GM21367 (cell line): ENCODE results near the gene MYOCOS.
"Not testable (repeated sequence)": the region's sequence is repeated elsewhere in the genome, so short reads cannot be mapped to it uniquely, and the experiment has no call there.

Experiments
- ATAC-seq: cut with Tn5 transposase; IDR thresholded peaks from one replicate; pipeline ENCODE4 v1.9.1; 2021; ENCODE audit not compliant: unreplicated experiment

MYOCOS gene, protein sequence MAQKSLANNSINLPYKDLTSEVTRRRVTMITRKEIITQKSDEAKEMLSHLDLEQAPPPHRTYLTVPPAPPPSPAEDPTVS

DNA sequence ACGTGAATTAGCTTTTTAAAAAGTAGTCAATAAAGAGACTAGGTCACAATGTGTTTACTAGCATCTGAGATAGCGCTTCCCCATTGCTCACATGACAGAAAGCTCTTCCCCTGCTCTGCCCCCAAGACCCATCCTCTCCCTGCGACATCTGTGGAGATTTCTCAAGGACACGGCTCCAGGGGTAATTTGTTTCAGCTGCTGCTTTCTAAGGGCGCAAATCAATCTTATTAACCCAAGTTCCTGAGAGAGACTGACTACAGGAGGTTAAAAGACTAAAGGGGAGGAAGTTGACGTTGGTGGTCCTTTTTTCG lies at the start of gene MYOCOS:
MYOCOS (plus strand) TSS at position 92 of the 311 bp plus-strand sequence. CDS start 1,641 bp downstream, outside the sequence.
- no peak for ATAC-seq

DNA sequence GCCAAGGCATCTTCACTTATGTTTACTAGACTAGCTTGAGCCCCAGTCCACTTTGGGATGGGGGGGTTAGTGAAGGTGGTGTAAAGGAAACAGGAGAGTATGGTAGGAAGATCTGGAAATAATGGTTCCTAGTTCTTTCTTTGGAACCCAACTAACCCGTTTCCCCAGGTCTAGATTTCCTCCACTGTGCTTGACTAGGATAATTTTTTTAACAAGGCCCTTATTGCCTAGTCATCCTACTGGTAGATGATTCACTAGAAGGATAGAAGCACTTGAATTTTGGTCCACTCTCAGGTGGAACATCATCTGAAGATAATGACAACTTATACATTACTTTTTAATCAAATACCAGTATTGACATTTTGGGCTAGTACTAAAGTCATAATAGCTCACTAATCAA lies 45.9 kb upstream of the MYOCOS start:
- no peak for ATAC-seq

DNA sequence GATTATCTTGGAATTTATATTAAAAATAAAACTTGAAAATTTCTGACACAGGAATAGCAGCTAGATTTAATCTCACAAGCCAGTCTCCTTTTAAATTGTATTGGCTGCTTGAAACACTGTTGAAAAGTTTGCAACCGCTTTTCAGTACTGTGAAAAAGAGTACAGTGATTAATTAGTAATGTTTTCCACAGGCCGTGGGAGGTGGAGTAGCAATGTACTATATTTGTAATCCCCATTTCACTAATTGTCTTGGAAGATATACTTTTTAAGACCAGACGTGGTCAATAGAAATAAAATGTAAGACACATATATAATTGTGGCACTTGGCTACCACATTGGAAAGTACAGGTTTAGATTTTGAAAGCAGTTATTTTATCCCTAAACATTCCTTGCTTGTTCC lies 40.8 kb upstream of the MYOCOS start:
- no peak for ATAC-seq

DNA sequence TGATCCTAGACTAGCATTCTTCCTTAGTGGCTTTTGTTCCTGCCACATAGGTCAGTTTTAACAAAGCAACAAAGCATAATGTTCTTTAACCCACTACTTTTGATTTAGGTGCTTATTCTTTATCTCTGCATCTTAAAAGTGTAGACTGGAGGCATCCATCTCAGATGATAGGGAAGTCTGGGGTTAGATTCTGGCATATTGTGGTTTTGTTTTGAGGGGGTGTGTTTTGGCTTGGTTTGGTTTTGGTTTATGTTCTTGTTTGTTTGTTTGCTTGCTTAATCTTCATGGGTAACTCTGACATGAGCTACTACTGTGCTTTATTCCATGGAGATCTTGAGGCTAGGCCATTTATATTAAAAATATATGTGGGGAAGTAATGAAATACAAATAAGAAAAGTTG lies 40.3 kb upstream of the MYOCOS start:
- no peak for ATAC-seq

DNA sequence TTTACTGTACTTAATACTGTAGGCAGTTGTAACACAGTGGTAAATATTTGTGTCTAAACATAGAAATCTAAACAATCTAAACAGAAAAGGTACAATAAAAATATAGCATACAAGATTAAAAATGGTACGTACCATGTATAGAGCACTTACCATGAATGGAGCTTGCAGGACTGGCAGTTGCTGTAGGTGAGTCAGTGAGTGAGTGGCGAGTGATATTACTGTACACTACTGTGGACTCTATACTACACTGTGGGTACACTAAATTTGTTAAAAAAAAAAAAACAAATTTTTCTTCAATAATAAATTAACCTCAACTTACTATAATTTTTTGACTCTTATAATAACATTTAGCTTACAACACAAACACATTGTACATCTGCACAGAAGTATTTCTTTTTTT lies 39.5 kb upstream of the MYOCOS start:
- ATAC-seq = no peak

DNA sequence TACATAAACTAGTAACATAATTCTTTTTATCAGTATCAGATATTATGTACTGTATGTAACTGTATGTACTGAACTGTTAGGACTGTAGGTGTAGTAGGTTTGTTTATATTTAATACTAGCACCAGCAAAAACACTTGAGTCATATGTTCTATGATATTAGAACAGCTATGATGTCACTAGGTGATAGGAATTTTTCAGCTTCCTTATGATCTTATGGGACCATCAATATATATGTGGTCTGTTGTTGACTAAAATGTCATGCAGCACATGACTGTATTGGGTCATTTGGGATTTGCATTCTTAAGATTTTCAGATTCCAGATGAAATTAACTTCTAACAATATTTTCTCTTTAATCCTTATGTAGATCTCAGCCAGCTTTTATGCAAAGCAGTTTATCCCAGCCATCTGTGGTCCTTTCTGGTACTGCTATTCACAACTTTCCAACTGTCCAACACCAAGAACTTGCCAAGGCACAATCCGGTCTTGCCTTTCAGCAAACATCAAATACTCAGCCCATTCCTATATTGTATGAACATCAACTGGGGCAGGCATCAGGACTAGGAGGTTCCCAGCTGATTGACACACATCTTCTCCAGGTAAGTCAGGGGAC lies 38.3 kb upstream of the MYOCOS start:
- ATAC-seq = no peak

DNA sequence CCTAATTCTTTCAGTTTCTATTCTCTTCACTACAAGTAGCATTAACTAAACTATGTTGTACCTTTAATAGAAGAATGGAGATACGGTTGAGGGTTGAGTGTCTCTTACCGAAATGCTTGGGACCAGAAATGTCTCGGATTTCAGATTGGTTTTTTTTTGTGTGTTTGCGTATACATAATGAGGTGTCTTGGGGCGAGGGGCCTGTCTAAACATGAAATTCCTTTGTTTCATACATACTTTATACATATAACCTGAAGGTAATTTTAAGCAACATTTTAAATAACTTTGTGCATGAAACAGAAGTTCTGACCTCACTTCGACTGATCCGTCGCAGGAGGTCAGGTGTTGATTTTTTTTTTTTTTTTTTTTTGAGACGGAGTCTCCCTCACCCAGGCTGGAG lies 36.3 kb upstream of the MYOCOS start:
- ATAC-seq = no peak

DNA sequence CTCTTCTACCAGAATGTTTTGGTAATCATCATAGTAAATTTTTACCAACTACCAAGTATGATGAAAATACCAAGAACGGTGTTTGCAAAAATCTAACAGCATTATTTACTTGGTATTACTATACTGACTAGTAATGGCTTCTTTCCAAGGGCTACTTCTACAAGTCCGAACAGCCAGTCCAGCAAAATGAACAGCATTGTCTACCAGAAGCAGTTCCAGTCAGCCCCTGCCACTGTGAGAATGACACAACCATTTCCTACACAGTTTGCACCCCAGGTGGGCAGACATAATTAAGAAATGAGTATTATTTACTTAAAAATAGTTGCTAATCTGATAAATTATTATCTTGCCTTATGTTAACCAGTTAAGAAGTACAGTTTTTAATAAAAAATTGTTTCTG lies 33.8 kb upstream of the MYOCOS start:
- no peak for ATAC-seq

DNA sequence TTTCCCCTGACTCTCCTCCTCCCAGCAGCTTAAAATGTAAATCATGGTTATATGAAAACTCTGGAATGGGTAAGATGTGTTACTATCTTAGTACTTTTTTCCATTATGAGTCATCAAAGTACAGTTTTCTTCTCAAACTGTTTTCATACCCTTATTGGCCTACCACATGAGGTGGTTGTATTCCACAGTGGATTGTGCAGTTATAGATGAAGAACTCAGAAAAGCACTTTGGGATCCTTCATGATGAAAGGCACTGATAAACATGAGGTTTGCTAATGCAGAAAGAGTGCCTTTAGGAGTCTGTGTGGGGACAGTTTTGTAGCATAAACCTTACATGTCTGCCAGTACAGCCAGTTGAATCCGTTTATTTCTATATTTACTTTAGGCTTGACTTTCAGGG lies 32.0 kb upstream of the MYOCOS start:
- ATAC-seq = no peak

DNA sequence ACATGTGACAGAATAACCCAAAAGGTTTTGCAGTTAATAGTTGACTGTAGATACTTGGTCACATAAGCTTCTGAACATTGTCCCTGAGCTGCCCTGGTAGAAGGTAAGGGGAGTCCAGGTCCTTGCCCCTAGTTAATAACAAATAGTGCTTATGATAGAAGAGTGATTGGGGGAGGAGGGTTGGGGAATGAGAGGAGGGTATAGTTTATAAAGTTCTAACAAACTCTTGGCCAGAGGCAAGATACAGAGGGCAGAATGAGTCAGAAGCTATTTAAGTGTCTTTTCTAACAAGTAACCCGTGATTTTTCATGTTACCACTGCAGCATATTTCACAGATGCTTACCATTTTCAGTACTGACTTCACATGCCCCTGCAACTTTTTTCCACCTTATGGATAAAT lies 26.7 kb upstream of the MYOCOS start:
- ATAC-seq = no peak

DNA sequence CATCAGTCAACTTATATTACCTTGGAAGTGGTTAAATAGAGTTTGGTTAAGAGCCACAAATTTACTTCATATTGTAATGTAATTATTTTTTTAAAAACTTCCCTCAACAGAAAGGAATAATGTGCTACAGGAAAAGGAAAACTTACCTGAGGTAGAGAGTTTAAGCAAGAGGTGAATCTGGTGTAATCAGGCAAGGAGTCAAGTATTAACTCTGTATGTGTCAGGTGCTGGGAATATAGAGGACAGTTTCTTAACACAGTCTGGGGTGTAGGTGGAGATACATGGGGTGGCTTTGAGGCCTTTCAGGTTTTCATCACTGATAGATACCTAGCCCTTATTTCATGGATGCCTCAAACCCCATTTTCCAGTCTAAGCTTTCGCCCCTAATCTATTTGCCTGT lies 25.9 kb upstream of the MYOCOS start:
- ATAC-seq = no peak

DNA sequence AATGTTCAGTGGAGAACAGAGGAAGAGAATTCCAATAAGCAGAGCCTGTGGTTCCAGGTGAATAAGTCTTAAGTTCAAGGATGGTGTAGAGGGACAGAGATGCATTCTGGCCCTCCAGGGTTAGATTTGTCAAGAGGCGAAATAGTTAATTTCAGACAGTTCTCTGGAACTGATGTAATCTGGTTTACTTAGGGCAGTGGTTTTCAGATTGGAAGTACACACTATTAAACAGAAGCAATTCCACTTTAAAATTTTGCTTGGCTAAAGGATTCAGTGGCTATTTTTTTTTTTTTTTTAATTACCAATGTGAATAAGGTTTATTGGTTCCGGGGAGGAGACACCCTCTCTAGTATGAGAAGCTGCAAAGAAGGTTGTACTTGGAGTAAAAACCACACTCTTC lies 25.3 kb upstream of the MYOCOS start:
- no peak for ATAC-seq

DNA sequence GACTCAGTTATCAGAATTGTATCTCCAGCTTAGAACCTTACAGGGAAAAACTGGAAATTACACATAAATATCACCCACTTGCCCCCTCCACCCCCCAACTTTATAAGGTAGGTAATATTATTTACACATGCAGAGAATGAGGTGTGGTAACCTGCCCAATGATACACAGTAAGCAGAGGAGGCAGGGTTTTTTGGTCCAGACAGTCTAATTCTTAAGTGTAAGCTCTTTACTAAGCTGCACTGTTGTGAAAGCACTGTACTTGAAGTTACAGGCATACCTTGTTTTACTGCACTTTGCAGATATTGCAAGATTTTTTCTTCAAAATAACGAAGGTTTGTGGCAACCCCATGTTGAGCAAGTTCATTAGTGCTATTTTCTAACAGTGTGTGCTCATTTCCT lies 24.8 kb upstream of the MYOCOS start:
- ATAC-seq = no peak

DNA sequence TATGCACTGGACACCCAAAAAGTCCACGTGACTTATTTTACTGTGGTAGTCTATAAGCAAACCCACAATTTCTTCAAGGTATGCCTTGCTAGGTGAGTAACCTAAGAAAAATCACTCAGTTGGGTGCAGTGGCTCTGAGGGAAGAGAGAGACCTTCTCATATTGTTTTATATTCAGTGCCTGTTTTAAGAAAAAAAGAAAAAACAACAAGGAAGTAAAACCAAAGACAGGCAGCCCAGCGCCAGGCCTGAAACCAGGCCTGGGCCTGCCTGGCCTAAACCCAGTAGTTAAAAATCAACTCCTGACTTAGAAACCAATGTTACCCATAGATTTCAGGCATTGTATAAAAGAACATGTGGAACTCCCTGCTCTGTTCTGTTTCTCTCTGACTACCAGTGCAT lies 21.7 kb upstream of the MYOCOS start:
- not testable (repeated sequence) for ATAC-seq

DNA sequence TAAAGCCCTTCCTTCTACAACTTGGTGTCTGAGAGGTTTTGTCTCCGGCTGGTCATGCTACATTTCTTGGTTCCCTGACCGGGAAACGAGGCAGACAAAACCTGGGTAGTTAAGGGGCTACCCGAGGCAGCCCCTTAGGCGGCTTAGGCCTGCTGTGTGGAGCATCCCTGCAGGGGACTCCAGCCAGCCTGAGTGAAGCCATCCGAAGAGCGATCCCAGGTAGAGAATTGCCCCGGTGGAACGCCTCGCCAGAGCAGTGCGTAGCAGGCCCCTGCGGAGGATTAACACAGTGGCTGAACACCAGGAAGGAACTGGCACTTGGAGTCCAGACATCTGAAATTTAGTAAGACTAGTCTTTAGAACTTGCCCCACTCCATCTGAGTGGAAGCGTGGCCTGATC lies 21.2 kb upstream of the MYOCOS start:
- no peak for ATAC-seq

DNA sequence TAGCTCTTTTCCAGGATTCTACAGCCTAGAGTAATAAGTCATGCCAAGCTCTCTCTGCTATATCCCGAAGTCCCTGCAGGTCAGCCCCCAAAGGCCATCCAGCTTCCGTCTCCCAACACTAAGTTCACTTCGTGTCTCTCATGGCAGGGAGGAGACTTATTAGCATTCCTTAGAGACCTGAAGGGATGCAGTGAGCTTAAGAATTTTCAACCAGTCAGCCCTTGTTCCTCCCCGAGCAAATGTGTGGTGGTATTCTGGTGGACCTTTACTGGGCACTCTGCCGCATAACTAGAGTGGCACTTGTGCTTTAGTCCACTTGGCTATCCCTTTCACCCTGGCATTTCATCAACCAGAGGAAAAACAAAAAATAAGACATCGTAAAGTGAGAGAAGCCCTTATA lies 19.0 kb upstream of the MYOCOS start:
- ATAC-seq = not testable (repeated sequence)

DNA sequence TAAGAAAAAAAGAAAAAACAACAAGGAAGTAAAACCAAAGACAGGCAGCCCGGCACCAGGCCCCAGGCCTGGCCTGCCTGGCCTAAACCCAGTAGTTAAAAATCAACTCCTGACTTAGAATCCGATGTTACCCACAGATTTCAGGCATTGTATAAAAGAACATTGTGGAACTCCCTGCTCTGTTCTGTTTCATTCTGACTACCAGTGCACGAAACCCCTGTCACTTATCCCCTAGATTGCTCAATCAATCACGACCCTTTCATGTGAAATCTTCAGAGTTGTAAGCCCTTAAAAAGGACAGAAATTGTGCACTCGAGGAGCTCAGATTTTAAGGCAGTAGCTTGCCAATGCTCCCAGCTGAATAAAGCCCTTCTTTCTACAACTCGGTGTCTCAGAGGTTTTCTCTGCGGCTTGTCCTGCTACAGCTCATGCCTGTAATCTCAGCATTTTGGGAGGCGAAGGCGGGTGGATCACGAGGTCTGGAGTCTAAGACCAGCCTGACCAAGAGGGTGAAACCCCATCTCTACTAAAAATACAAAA lies 15.6 kb upstream of the MYOCOS start:
- no peak for ATAC-seq

DNA sequence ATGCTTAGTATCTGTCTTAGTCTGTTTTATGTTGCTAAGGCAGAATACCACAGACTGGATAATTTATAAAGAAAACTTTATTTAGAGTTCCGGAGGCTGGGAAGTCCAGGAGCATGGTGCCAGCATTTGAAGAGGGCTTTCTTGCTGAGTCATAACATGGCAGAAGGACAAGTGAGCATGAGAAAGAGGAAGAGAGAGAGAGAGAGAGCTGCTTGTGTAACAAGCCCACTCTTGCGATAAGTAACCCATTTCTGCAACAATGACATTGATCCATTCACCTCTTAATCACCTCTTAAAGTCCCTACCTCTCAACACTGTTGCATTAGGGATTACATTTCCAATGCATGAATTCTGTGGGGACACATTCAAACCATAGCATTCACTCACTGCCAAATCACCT lies 11.7 kb upstream of the MYOCOS start:
- ATAC-seq = no peak

DNA sequence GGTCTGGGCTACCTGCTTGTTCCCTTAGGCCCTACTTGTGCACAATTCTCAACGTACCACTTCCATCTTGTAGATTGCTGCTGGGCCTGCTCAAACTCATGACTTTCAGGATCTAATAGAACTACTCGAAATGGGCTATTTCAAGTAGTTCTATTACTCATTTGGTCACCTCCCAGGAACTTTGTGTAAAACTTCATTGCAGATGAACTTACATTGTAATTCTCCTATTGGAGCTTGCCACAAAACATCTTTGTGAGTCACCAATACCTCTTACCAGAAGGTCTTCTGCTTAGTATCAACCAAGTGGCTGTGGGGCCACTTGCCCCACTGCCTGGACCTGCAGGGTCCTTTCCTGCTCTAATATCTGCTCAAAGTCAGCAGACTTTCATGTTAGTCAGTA lies 10.7 kb upstream of the MYOCOS start:
- no peak for ATAC-seq

DNA sequence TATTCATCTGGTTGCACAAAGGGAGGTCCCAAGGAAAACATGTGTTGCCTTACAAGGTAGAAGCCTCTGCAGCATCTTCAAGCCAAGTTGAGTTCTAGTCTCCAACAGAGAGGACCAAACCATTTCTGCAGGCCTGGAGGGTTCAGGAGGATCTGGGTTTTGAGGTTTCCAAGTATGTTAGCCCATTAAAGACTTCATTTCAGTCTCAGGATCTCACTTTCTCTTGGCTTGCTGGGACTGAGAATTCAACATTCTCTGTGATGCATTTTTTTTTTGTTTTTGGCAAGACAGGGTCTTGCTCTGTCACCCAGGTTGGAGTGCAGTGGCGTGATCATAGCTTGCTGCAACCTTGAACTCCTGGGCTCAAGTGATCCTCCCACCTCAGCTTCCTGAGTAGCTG lies 8.8 kb upstream of the MYOCOS start:
- no peak for ATAC-seq

DNA sequence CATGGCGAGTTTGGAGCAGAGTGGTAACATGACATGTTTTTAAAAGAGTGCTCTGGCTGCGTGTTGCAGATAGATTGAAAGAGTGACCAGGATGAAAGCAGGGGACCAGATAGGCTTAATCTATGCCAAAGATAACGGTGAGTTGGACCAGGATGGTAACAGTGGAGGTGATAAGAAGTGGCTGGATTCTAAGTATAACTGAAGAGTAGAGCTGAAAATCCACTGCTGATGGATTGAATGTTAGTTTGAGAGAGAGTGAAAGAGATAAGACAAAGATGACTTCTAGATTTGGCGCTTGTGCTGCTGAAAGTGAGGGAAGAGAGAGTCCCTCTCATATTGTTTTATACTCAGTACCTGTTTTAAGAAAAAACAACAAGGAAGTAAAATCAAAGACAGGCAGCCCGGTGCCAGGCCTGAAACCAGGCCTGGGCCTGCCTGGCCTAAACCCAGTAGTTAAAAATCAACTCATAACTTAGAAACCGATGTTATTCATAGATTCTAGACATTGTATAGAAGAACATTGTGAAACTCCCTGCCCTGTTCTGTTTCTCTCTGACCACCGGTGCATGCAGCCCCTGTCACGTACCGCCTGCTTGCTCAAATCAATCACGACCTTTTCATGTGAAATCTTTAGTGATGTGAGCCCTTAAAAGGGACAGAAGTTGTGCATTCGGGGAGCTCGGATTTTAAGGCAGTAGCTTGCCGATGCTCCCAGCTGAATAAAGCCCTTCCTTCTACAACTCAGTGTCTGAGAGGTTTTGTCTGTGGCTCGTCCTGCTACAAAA lies 6.7 kb upstream of the MYOCOS start:
- ATAC-seq = not testable (repeated sequence)

DNA sequence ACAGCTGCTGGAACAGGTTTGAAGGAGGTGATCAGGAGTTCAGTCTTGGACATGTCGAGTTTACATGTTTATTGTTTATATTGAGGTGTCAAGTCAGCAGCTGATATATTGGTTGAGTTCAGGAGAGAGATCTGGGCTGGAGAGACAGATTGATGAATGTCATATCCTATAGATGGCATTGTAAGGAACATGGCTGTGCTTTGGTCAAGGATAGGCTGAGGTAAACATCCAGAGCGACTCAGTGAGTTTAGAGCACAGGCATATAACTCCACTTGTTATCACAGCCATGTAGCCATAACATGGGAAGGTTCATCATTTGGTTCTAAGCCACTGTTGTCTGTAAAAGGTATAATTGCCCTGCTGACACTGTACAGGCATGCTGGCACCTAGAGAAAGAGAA lies 5.5 kb upstream of the MYOCOS start:
- no peak for ATAC-seq
